ENCODE results near the gene CREB3.

- TF ChIP-seq CTCF (IDR thresholded peaks at IDR 0.05; ENCODE audit: insufficient read depth, low read length, poor library complexity, severe bottlenecking) (no peak), EZH2phosphoT487 (conservative IDR thresholded peaks at IDR 0.05; ENCODE audit: low read length) (no peak)
These were observed 31.5 kb upstream of the CREB3 start for GRCh38 chr9:35700942-35701341.

All from SU-DHL-6 (cell line).